ENCODE data around the gene SHROOM4. TPM values are rescaled to one million over a fixed set of nuclear protein-coding genes. Genes with fewer than 3 reads are reported as not detected.

Gene SHROOM4
- total RNA-seq, 1 experiment from 2014 or later: 7.1 TPM

- Mint-ChIP-seq H3K4me3 (no peak overlapping the region), H3K27ac (0 out of 2 replicates have a peak overlapping the region, but pooled peaks have one; percentile 60), H3K36me3 (no peaks in the 10 kb centered on the region), H3K4me1 (peaks cover 58% of the 10 kb centered on the region), H3K27me3 (ENCODE audit: low read depth) (no peaks in the 10 kb centered on the region), H3K9me3 (no peaks in the 10 kb centered on the region)
- DNase-seq (ENCODE audit: low spot score) (no peak), ATAC-seq (no peak)
- ChIA-PET CTCF (no interaction called here), POLR2A (no interaction called here)
- TF ChIP-seq FOXP4 (CRISPR knock-in tag; IDR thresholded peaks at IDR 0.05): no peak
- TF ChIP-seq AFF4 (CRISPR knock-in tag; IDR thresholded peaks at IDR 0.05; ENCODE audit: borderline replicate concordance): no peak
- TF ChIP-seq ETV6 (CRISPR knock-in tag; IDR thresholded peaks at IDR 0.05): no peak
- no peak for TF ChIP-seq ZNF263 (CRISPR knock-in tag; IDR thresholded peaks at IDR 0.05; ENCODE audit: low read depth)
- TF ChIP-seq, protein P1, sequence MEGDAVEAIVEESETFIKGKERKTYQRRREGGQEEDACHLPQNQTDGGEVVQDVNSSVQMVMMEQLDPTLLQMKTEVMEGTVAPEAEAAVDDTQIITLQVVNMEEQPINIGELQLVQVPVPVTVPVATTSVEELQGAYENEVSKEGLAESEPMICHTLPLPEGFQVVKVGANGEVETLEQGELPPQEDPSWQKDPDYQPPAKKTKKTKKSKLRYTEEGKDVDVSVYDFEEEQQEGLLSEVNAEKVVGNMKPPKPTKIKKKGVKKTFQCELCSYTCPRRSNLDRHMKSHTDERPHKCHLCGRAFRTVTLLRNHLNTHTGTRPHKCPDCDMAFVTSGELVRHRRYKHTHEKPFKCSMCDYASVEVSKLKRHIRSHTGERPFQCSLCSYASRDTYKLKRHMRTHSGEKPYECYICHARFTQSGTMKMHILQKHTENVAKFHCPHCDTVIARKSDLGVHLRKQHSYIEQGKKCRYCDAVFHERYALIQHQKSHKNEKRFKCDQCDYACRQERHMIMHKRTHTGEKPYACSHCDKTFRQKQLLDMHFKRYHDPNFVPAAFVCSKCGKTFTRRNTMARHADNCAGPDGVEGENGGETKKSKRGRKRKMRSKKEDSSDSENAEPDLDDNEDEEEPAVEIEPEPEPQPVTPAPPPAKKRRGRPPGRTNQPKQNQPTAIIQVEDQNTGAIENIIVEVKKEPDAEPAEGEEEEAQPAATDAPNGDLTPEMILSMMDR (IDR thresholded peaks at IDR 0.05): no peak
- TF ChIP-seq USF1 (CRISPR knock-in tag; IDR thresholded peaks at IDR 0.05): no peak
- TF ChIP-seq TP53 (CRISPR knock-in tag; IDR thresholded peaks at IDR 0.05): no peak
- TF ChIP-seq, protein P2, sequence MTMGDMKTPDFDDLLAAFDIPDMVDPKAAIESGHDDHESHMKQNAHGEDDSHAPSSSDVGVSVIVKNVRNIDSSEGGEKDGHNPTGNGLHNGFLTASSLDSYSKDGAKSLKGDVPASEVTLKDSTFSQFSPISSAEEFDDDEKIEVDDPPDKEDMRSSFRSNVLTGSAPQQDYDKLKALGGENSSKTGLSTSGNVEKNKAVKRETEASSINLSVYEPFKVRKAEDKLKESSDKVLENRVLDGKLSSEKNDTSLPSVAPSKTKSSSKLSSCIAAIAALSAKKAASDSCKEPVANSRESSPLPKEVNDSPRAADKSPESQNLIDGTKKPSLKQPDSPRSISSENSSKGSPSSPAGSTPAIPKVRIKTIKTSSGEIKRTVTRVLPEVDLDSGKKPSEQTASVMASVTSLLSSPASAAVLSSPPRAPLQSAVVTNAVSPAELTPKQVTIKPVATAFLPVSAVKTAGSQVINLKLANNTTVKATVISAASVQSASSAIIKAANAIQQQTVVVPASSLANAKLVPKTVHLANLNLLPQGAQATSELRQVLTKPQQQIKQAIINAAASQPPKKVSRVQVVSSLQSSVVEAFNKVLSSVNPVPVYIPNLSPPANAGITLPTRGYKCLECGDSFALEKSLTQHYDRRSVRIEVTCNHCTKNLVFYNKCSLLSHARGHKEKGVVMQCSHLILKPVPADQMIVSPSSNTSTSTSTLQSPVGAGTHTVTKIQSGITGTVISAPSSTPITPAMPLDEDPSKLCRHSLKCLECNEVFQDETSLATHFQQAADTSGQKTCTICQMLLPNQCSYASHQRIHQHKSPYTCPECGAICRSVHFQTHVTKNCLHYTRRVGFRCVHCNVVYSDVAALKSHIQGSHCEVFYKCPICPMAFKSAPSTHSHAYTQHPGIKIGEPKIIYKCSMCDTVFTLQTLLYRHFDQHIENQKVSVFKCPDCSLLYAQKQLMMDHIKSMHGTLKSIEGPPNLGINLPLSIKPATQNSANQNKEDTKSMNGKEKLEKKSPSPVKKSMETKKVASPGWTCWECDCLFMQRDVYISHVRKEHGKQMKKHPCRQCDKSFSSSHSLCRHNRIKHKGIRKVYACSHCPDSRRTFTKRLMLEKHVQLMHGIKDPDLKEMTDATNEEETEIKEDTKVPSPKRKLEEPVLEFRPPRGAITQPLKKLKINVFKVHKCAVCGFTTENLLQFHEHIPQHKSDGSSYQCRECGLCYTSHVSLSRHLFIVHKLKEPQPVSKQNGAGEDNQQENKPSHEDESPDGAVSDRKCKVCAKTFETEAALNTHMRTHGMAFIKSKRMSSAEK (CRISPR knock-in tag; IDR thresholded peaks at IDR 0.05; ENCODE audit: borderline replicate concordance): no peak
- TF ChIP-seq MLX (CRISPR knock-in tag; IDR thresholded peaks at IDR 0.05): no peak
Observed at GRCh38 chrX:50609796-50610195, 204.2 kb downstream of the SHROOM4 start.

DNA sequence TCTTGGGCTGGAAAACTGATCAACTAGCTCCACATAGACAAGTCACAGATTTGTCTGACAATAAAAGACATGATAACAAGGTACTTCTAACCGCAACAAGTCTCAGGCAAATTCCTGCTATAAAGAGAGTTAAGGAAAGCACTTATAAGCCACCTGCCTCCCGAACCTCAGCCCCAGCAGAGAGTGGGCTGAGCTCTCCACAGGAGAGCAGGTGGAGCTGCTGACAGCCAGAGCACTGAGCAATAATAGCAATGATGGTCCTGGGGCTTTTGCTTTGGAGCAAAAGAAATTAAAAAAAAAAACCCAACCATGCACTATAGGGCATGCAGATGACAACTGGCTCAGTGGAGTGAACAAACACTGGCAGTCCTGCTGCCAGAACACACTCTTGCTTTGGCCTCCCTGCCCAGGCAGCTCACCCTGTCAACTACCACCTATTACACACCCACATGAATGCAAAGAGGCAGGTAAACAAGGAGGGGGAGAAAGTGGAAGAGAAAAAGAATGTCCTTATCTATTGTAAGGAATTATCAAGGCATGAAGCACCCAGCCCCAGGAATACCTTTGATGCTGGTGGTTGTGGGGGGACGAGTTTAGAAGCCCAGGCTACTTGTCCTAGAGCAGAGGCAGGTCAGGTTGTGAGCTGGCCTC, 207.6 kb downstream of the SHROOM4 start:
- DNase-seq (ENCODE audit: low spot score): no peak
- peak overlapping the region; percentile 84 for H3K27ac Mint-ChIP-seq
- peaks cover 13% of the 10 kb centered on the region for H3K36me3 Mint-ChIP-seq
- peaks cover 32% of the 10 kb centered on the region for H3K4me1 Mint-ChIP-seq
- ATAC-seq: peak; percentile 78
- H3K4me3 Mint-ChIP-seq: no peak overlapping the region
- no peaks in the 10 kb centered on the region; the same call in 1 of the 2 replicates for H3K27me3 Mint-ChIP-seq (ENCODE audit: low read depth)
- ChIA-PET POLR2A (no interaction called here), CTCF (no interaction called here)
- H3K9me3 Mint-ChIP-seq: peaks cover 5% of the 10 kb centered on the region
- TF ChIP-seq PRDM15 (CRISPR knock-in tag; IDR thresholded peaks at IDR 0.05): no peak
- TF ChIP-seq, protein P2 (CRISPR knock-in tag; IDR thresholded peaks at IDR 0.05; ENCODE audit: borderline replicate concordance): no peak

Measured in WTC11 (cell line).